Measurements from ENCODE around the gene PAWR.
"Not testable (repeated sequence)": the region's sequence is repeated elsewhere in the genome, so short reads cannot be mapped to it uniquely, and the experiment has no call there.

The PAWR gene

DNA sequence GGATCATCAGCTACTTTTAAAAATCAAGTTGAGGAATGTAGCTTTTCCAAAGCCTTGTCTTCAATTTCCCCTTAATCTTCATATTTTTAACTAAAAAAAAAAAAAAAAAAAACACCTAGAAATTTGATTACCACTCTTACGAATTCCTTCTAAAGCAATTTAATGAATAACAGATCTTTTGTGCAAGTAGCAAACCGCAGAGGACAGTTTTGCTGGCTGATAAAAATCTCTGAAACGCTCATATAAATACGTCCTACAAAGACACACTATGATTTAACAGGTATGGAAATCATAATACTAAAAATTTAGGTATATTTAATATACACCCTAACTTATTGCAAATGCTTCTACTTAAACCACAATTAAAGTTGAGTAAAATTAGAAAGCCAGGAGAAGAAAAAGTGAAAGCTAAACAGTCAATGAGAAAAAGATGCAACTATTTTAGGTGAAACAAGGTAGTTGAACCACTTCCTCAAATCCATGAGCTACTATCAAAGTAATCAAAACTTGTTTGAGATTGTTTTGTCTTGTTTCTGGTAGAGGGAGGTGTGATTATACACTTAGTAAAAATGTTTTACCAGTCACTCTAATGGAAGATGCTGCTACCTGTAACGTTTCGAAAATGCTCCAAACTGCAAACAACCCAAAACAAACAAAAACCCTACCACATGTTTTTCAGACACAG lies 2.2 kb downstream of the PAWR start:
- peak; percentile 51 for DNase-seq
- in situ Hi-C loops (cut with MboI; ENCODE audit: low pct_unique_long_range_greater_than_20kb, low sequenced_read_pairs) = no loop called here

DNA sequence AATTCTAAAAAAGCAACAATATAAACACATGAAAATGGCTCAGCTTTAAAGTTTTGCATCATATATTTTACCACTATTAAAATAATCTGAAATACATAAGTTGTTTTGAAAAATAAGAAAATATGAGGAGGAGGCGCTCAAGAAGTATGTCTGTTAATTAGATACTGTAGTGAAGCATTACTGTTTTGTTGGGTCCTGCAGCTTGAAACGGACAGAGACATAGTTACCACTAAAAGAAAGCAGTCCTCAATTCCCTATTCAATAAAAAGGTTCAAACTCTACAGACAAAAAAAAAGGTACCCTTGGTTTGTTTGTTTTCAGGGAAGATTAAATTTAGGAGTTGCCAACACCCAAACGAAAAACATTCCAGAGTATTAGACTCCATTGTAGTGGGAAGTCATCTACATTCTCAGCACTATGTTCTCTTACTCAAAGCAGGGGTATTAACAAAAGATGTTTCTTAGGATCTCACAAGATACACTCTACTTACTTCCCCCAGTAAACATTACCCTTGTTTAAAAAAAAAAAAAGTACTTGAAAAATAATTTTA lies 3.0 kb downstream of the PAWR start:
- DNase-seq = peak; percentile 32
- in situ Hi-C loops (cut with MboI; ENCODE audit: low pct_unique_long_range_greater_than_20kb, low sequenced_read_pairs) = no loop called here

GRCh38 chr12:79686171-79686570 lies 4.6 kb downstream of the PAWR start:
- in situ Hi-C loops (cut with MboI; ENCODE audit: low pct_unique_long_range_greater_than_20kb, low sequenced_read_pairs) = no loop called here
- DNase-seq = no peak

- no peak for DNase-seq
- in situ Hi-C loops (cut with MboI; ENCODE audit: low pct_unique_long_range_greater_than_20kb, low sequenced_read_pairs) = no loop called here
Observed at GRCh38 chr12:79685068-79685467, 5.7 kb downstream of the PAWR start.

GRCh38 chr12:79684338-79684737 lies 6.4 kb downstream of the PAWR start:
- DNase-seq; in situ Hi-C loops (cut with MboI; ENCODE audit: low pct_unique_long_range_greater_than_20kb, low sequenced_read_pairs): not testable (repeated sequence)

- DNase-seq = no peak
- in situ Hi-C loops (cut with MboI; ENCODE audit: low pct_unique_long_range_greater_than_20kb, low sequenced_read_pairs) = no loop called here
Observed at GRCh38 chr12:79682593-79682992, 8.2 kb downstream of the PAWR start.

GRCh38 chr12:79681008-79681590 lies 9.7 kb downstream of the PAWR start:
- in situ Hi-C loops (cut with MboI; ENCODE audit: low pct_unique_long_range_greater_than_20kb, low sequenced_read_pairs) = no loop called here
- DNase-seq = peak; percentile 51

DNA sequence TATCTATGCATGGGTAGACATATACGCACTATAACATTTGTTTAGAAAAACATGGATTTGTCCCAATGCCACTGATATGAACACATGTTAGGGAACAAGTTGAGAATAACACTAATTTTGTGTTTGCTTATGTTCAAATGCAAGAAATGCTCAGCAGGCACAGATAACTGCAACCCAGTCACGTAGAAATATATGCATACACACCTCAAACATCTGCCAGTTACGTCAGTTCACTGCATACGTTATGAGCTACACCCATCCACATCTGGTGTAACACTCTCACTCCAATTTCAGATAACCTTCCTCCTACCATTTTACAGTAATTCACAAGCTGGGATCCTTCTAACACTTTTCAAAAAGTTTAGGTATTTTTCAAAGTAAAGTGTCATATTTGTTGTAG lies 10.7 kb downstream of the PAWR start:
- in situ Hi-C loops (cut with MboI; ENCODE audit: low pct_unique_long_range_greater_than_20kb, low sequenced_read_pairs) = no loop called here
- DNase-seq = no peak

- peak; percentile 38 for DNase-seq
Observed at GRCh38 chr12:79678306-79678705, 12.5 kb downstream of the PAWR start.

GRCh38 chr12:79677672-79678071 lies 13.1 kb downstream of the PAWR start:
- in situ Hi-C loops (cut with MboI; ENCODE audit: low pct_unique_long_range_greater_than_20kb, low sequenced_read_pairs) = no loop called here
- DNase-seq = no peak

More at GRCh38 chr12:79678306-79678705, 12.5 kb downstream of the PAWR start:
- in situ Hi-C loops (cut with MboI; ENCODE audit: low pct_unique_long_range_greater_than_20kb, low sequenced_read_pairs) = no loop called here

DNA sequence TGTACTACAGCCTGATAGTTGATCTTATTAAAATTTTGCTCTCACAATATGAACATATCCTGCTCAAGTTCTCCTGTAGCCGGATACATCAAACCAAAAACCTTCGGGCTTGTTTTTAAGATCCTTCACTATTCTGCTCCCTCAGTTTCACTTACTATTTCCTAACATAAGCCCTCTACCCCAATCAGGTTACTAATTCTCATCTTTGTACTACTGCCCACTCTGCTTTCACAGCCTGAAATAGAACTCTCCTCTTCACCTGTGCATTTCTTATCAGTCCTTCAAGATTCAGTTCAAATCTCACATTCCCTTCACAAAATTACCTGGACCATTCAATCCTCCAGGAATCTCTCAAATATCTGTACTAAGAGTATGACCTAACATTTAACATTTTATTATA lies 14.2 kb downstream of the PAWR start:
- in situ Hi-C loops (cut with MboI; ENCODE audit: low pct_unique_long_range_greater_than_20kb, low sequenced_read_pairs) = no loop called here
- no peak for DNase-seq

- no peak for DNase-seq
- in situ Hi-C loops (cut with MboI; ENCODE audit: low pct_unique_long_range_greater_than_20kb, low sequenced_read_pairs) = no loop called here
Observed at GRCh38 chr12:79674629-79675028, 16.1 kb downstream of the PAWR start.

DNA sequence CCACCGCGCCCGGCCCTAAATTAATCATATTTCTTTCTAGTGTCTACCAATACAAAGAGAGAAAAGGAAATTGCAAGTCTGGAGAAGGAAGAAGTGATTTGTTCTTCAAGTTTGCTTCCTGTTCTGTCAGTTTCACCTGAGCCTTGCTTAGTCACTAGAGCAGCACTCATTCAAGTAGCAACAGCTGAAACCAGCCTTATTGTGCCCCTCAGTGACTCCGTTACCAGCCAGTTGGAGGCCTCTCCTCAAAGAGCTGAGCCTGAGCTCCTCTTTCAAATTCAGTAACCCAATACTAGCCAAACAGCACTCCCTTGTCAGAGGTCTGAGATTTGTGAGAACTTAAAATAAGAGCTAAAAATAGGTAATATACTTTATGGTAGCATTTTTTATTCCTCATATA lies 17.4 kb downstream of the PAWR start:
- no peak for DNase-seq

GRCh38 chr12:79668113-79668512 lies 22.7 kb downstream of the PAWR start:
- in situ Hi-C loops (cut with MboI; ENCODE audit: low pct_unique_long_range_greater_than_20kb, low sequenced_read_pairs) = no loop called here
- DNase-seq = no peak

More for the DNA sequence above, 17.4 kb downstream of the PAWR start:
- in situ Hi-C loops (cut with MboI; ENCODE audit: low pct_unique_long_range_greater_than_20kb, low sequenced_read_pairs) = no loop called here

GRCh38 chr12:79665212-79665887 lies 25.4 kb downstream of the PAWR start:
- no peak for DNase-seq
- in situ Hi-C loops (cut with MboI; ENCODE audit: low pct_unique_long_range_greater_than_20kb, low sequenced_read_pairs) = no loop called here

DNA sequence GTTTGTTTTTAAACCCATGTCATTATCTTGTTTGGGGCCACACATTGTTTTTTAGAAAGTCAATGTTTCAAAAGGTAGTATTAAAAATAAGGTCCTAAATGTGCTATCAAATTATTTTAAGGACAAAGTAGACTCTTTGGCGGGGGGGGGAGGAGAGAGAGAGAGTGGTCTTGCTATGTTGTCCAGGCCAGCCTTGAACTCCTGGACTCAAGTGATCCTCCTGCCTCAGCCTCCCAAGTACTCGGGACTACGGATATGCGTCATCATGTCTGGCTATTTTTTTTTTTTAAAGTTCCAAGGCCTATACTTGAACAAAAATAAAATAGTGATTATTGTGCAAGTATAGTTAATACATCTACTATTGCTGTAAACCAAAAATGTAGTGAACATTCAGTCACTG lies 26.2 kb downstream of the PAWR start:
- in situ Hi-C loops (cut with MboI; ENCODE audit: low pct_unique_long_range_greater_than_20kb, low sequenced_read_pairs) = no loop called here

GRCh38 chr12:79662046-79662811 lies 28.5 kb downstream of the PAWR start:
- in situ Hi-C loops (cut with MboI; ENCODE audit: low pct_unique_long_range_greater_than_20kb, low sequenced_read_pairs) = no loop called here
- no peak for DNase-seq

More for the DNA sequence above, 26.2 kb downstream of the PAWR start:
- DNase-seq = no peak

GRCh38 chr12:79661629-79662028 lies 29.1 kb downstream of the PAWR start:
- no peak for DNase-seq

DNA sequence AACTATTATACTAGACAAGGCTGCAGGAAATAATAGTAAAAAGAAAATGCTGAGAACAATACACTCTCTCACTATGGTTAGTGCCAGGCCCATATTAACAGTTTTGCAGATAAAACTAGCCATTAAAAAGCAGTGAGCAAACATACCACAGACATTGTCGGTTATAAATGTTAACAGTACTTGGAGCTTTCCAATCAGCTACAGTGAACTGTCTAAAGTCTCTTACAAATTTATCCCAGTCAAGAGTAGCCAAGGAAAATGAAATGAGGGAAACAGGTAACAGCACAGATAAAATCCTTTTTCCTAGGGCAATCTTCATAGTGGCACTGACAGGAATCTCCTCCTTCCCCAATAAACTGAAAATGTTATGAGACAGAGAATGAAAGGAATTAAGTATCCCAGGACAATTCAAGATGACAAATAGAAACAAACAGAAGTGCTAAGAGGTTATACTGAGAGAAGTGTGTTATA lies 30.8 kb downstream of the PAWR start:
- in situ Hi-C loops (cut with MboI; ENCODE audit: low pct_unique_long_range_greater_than_20kb, low sequenced_read_pairs) = no loop called here
- no peak for DNase-seq

More at GRCh38 chr12:79661629-79662028, 29.1 kb downstream of the PAWR start:
- in situ Hi-C loops (cut with MboI; ENCODE audit: low pct_unique_long_range_greater_than_20kb, low sequenced_read_pairs) = no loop called here

All from KBM-7 (cell line).